ENCODE data around the gene SNAI1. TPM values are rescaled to one million over a fixed set of nuclear protein-coding genes. Genes with fewer than 3 reads are reported as not detected.
A peak's percentile ranks its signal among the peaks of the same experiment; 100 is the strongest.

The SNAI1 gene
- polyA plus RNA-seq, 1 experiment = 2.3 TPM

DNA sequence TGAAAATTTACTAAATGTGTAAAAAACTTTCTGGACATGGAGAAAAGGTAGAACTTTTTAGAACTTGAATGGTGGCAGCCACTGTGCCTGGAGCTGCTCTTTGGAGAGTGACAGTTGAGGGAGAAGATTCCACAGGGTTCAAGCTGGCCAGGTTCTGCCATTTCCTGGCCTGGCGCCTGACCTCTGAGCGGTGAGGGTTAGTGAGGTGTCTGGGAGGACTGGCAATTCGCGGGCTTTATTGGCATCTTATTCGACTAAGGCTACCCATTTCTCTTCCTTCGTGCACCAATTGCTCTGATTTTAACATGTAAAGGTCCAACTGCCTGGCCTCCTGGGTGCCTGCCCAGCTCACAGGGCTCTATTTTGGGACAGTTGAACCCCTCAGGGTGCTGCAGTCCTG, 2.4 kb downstream of the SNAI1 start:
- ChIA-PET CTCF (interaction anchor here (13.9 kb wide), 1 partner anchor 87 kb away, joined by 419 read pairs; no protein-coding TSS in a partner anchor), POLR2A (interaction anchor here (3.0 to 4.9 kb wide), 2 partner anchors 84 to 86 kb away, joined by 11 to 38 read pairs; no protein-coding TSS in a partner anchor)
- H3K9me3 ChIP-seq (ENCODE audit: control insufficient read depth, insufficient read depth, low read length) = no peaks in the 10 kb centered on the region; the same call in 1 of the 2 replicates
- no peak for DNase-seq (ENCODE audit: low read depth, low spot score)
- H3K27ac ChIP-seq (ENCODE audit: low read depth, low read length) = peak overlapping the region; percentile 2
- TF ChIP-seq CTCF (IDR thresholded peaks at IDR 0.05; ENCODE audit: low read depth, low read length) = no peak
- peaks cover 6% of the 10 kb centered on the region for H3K27me3 ChIP-seq (ENCODE audit: control insufficient read depth, insufficient read depth, low read length)
- peak overlapping the region; percentile 93 for H3K4me3 ChIP-seq (ENCODE audit: low read depth, low read length)

GRCh38 chr20:49985617-49986016, 2.8 kb downstream of the SNAI1 start:
- Histone ChIP-seq H3K9me3 (ENCODE audit: control insufficient read depth, insufficient read depth, low read length) (no peaks in the 10 kb centered on the region; the same call in 1 of the 2 replicates), H3K27ac (ENCODE audit: low read depth, low read length) (no peak overlapping the region), H3K27me3 (ENCODE audit: control insufficient read depth, insufficient read depth, low read length) (peaks cover 6% of the 10 kb centered on the region), H3K4me3 (ENCODE audit: low read depth, low read length) (peak overlapping the region; percentile 93)
- POLR2A ChIA-PET = interaction anchor here (3.0 kb wide), 1 partner anchor 83 kb away, joined by 11 read pairs; no protein-coding TSS in a partner anchor
- DNase-seq (ENCODE audit: low read depth, low spot score) = no peak
- no peak for TF ChIP-seq CTCF (IDR thresholded peaks at IDR 0.05; ENCODE audit: low read depth, low read length)
- CTCF ChIA-PET = interaction anchor here (0.8 to 13.9 kb wide), 2 partner anchors 86 to 99 kb away, joined by 3 to 419 read pairs; no protein-coding TSS in a partner anchor

GRCh38 chr20:49986049-49986448, 3.3 kb downstream of the SNAI1 start:
- POLR2A ChIA-PET = interaction anchor here (1.0 kb wide), 1 partner anchor 101 kb away, joined by 4 read pairs; no protein-coding TSS in a partner anchor
- Histone ChIP-seq H3K27ac (ENCODE audit: low read depth, low read length) (peak overlapping the region; percentile 39), H3K9me3 (ENCODE audit: control insufficient read depth, insufficient read depth, low read length) (no peaks in the 10 kb centered on the region; the same call in 1 of the 2 replicates), H3K27me3 (ENCODE audit: control insufficient read depth, insufficient read depth, low read length) (peaks cover 6% of the 10 kb centered on the region), H3K4me3 (ENCODE audit: low read depth, low read length) (peak overlapping the region; percentile 93)
- DNase-seq (ENCODE audit: low read depth, low spot score) = no peak
- CTCF ChIA-PET = interaction anchor here (0.8 to 13.9 kb wide), 2 partner anchors 86 to 99 kb away, joined by 3 to 419 read pairs; no protein-coding TSS in a partner anchor
- no peak for TF ChIP-seq CTCF (IDR thresholded peaks at IDR 0.05; ENCODE audit: low read depth, low read length)

DNA sequence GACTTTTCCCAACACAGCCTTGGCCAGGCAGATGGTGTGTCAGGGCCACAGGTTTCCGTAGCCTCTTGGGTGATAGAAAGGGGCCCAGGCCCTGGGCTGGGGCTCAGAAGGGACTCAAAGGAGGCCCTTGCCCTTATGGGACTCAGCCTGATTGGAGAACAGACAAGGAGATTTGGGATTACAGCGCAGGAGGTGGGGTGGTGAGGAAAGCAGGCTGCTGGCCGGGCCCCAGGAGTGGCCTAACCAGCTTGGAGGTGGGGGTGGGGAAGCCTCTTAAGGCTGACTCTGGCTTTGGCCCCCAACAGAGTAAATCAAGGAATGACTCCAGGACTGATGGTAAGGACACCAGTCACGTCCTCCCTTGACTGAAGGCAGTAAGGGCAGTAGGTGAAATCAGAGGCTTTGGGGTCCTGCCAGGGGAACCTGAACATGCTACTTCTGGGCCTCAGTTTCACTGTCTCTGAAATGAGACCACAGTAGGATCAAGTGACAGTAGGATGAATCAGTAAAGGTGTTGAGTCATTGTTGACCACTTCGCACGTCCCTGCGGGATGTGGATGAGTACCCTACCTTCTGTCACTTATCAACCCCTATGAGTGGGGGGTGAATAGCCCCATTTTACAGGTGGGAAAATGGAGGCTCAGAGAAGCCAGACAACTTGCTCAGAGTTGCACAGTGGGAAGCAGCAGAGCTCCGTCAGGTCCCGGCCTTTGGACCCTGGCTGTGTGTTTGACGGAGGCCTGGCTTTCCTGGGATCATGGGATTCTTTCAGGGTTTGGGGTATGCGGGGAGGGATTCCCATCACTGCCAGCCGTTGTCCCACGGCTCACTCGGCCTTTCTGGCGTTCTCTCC, 4.5 kb downstream of the SNAI1 start:
- ChIA-PET CTCF (interaction anchor here (4.0 to 13.9 kb wide), 2 partner anchors 8 to 85 kb away, joined by 29 to 419 read pairs; no protein-coding TSS in a partner anchor), POLR2A (interaction anchor here (1.0 kb wide), 1 partner anchor 100 kb away, joined by 4 read pairs; no protein-coding TSS in a partner anchor)
- no peak for TF ChIP-seq CTCF (IDR thresholded peaks at IDR 0.05; ENCODE audit: low read depth, low read length)
- peak overlapping the region; percentile 31 for H3K27ac ChIP-seq (ENCODE audit: low read depth, low read length)
- H3K27me3 ChIP-seq (ENCODE audit: control insufficient read depth, insufficient read depth, low read length) = peaks cover under 1% of the 10 kb centered on the region
- no peaks in the 10 kb centered on the region; the same call in 1 of the 2 replicates for H3K9me3 ChIP-seq (ENCODE audit: control insufficient read depth, insufficient read depth, low read length)
- H3K4me3 ChIP-seq (ENCODE audit: low read depth, low read length) = no peak overlapping the region; the same call in 1 of the 2 replicates
- no peak for DNase-seq (ENCODE audit: low read depth, low spot score)

Measured in AG04450 (cell line).